ENCODE measurements around the gene RYR3. TPM values are rescaled to one million over a fixed set of nuclear protein-coding genes. Genes with fewer than 3 reads are reported as not detected.

RYR3 gene
- polyA plus RNA-seq, 1 donor (not counting 4 experiments of a cell fraction or from before 2014, with no cell fraction given): 0.04 TPM

DNA sequence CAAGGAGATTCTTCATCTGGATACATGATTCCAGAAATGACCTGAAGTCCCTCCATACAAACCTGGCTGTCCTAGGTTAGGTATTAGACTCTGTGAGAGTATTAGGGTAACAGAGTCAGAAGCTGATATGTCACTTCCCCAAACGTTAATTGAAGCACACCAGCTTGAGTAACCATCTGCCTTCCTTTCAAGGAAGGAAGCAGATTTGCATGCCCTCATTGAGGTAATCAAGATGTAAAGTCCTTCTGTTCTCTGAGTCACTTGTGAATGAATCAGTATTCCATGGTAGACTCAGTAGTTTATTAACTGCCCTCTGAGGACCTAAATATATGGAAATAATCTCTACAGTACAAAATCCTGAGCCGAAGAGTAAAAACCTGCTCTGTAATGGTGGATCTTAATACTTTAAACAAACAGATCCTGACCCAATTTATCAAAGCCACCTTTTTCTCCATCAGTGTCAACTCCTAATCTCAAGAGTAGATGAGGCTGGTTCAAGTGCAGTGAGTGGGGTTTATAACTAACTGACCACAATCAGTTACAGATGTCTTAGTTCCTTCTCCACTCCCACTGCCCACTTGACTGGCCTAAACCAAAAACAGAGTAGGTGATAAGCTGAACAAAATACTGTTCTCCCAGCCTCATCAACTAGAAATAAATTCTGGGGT lies 411.4 kb downstream of the RYR3 start:
- Histone ChIP-seq H3K36me3 (ENCODE audit: control insufficient read depth in 2 of 2, extremely low read depth in 1 of 2, insufficient read depth in 2 of 2, low read length in 2 of 2) (no peaks in the 10 kb centered on the region), H2AFZ (ENCODE audit: control insufficient read depth, low read length) (no peak overlapping the region), H3K4me3 (ENCODE audit: control insufficient read depth in 2 of 3, extremely low read depth in 1 of 3, insufficient read depth in 2 of 3, low read depth in 1 of 3, low read length in 3 of 3) (no peak overlapping the region), H4K20me1 (ENCODE audit: control insufficient read depth, extremely low read depth, insufficient read depth, low read length) (no peaks in the 10 kb centered on the region), H3K4me2 (ENCODE audit: control insufficient read depth, extremely low read depth, insufficient read depth, low read depth, low read length) (no peak overlapping the region), H3K27ac (ENCODE audit: control insufficient read depth, insufficient read depth, low read length) (no peak overlapping the region), H3K9me1 (ENCODE audit: control insufficient read depth, extremely low read depth, insufficient read depth, low read length) (no peaks in the 10 kb centered on the region), H3K4me1 (ENCODE audit: control insufficient read depth, extremely low read depth, insufficient read depth, low read length) (peaks cover 18% of the 10 kb centered on the region), H3K79me2 (ENCODE audit: control insufficient read depth, insufficient read depth, low read length) (no peaks in the 10 kb centered on the region), H3K27me3 (ENCODE audit: control insufficient read depth, extremely low read depth, insufficient read depth, low read length) (no peaks in the 10 kb centered on the region), H3K9ac (ENCODE audit: control insufficient read depth, extremely low read depth, insufficient read depth, low read length) (no peak overlapping the region), H3K9me3 (ENCODE audit: control insufficient read depth, low read depth, low read length) (no peaks in the 10 kb centered on the region)
- dilution Hi-C loops (cut with MboI; ENCODE audit: extremely low pct_ligation_motif_present, low sequenced_read_pairs): loop anchor here (25.0 kb wide), 1 partner anchor 485 kb away; no protein-coding TSS in a partner anchor
- TF ChIP-seq, protein P1, sequence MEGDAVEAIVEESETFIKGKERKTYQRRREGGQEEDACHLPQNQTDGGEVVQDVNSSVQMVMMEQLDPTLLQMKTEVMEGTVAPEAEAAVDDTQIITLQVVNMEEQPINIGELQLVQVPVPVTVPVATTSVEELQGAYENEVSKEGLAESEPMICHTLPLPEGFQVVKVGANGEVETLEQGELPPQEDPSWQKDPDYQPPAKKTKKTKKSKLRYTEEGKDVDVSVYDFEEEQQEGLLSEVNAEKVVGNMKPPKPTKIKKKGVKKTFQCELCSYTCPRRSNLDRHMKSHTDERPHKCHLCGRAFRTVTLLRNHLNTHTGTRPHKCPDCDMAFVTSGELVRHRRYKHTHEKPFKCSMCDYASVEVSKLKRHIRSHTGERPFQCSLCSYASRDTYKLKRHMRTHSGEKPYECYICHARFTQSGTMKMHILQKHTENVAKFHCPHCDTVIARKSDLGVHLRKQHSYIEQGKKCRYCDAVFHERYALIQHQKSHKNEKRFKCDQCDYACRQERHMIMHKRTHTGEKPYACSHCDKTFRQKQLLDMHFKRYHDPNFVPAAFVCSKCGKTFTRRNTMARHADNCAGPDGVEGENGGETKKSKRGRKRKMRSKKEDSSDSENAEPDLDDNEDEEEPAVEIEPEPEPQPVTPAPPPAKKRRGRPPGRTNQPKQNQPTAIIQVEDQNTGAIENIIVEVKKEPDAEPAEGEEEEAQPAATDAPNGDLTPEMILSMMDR (optimal IDR thresholded peaks at IDR 0.05 in 1 of 3, IDR thresholded peaks at IDR 0.05 in 1 of 3, conservative IDR thresholded peaks at IDR 0.05 in 1 of 3; ENCODE audit: extremely low read depth in 1 of 3, insufficient read depth in 2 of 3, low read length in 3 of 3): no peak
- TF ChIP-seq EZH2 (IDR thresholded peaks at IDR 0.05; ENCODE audit: low read length): no peak
- peak; percentile 91 for FAIRE-seq
- DNase-seq (ENCODE audit: low read depth, low spot score): peak; percentile 38

DNA sequence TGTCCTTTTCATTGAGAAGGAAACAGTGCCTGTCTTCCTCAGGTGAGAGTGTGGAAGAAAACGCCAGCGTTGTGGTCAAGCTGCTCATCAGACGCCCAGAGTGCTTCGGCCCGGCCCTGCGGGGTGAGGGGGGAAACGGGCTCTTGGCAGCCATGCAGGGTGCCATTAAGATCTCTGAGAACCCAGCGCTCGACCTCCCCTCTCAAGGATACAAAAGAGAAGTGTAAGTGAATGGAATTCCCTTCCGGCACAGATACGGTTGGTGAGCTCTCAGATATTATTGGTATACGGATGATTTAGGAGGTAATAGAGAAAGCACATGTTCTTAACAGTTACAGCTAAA lies 411.9 kb downstream of the RYR3 start:
- H2AFZ ChIP-seq (ENCODE audit: control insufficient read depth, low read length): no peak overlapping the region
- H3K27me3 ChIP-seq (ENCODE audit: control insufficient read depth, extremely low read depth, insufficient read depth, low read length): no peaks in the 10 kb centered on the region
- TF ChIP-seq EZH2 (IDR thresholded peaks at IDR 0.05; ENCODE audit: low read length): no peak
- TF ChIP-seq, protein P1 (optimal IDR thresholded peaks at IDR 0.05 in 1 of 3, IDR thresholded peaks at IDR 0.05 in 1 of 3, conservative IDR thresholded peaks at IDR 0.05 in 1 of 3; ENCODE audit: extremely low read depth in 1 of 3, insufficient read depth in 2 of 3, low read length in 3 of 3): no peak
- H3K36me3 ChIP-seq (ENCODE audit: control insufficient read depth in 2 of 2, extremely low read depth in 1 of 2, insufficient read depth in 2 of 2, low read length in 2 of 2): no peaks in the 10 kb centered on the region
- no peak for DNase-seq (ENCODE audit: low read depth, low spot score)
- no peak overlapping the region for H3K9ac ChIP-seq (ENCODE audit: control insufficient read depth, extremely low read depth, insufficient read depth, low read length)
- peaks cover 18% of the 10 kb centered on the region for H3K4me1 ChIP-seq (ENCODE audit: control insufficient read depth, extremely low read depth, insufficient read depth, low read length)
- H3K9me1 ChIP-seq (ENCODE audit: control insufficient read depth, extremely low read depth, insufficient read depth, low read length): no peaks in the 10 kb centered on the region
- H3K4me2 ChIP-seq (ENCODE audit: control insufficient read depth, extremely low read depth, insufficient read depth, low read depth, low read length): no peak overlapping the region
- H3K4me3 ChIP-seq (ENCODE audit: control insufficient read depth in 2 of 3, extremely low read depth in 1 of 3, insufficient read depth in 2 of 3, low read depth in 1 of 3, low read length in 3 of 3): no peak overlapping the region
- no peaks in the 10 kb centered on the region for H4K20me1 ChIP-seq (ENCODE audit: control insufficient read depth, extremely low read depth, insufficient read depth, low read length)
- H3K27ac ChIP-seq (ENCODE audit: control insufficient read depth, insufficient read depth, low read length): no peak overlapping the region
- no peaks in the 10 kb centered on the region for H3K79me2 ChIP-seq (ENCODE audit: control insufficient read depth, insufficient read depth, low read length)
- FAIRE-seq: no peak
- dilution Hi-C loops (cut with MboI; ENCODE audit: extremely low pct_ligation_motif_present, low sequenced_read_pairs): loop anchor here (25.0 kb wide), 1 partner anchor 485 kb away; no protein-coding TSS in a partner anchor
- H3K9me3 ChIP-seq (ENCODE audit: control insufficient read depth, low read depth, low read length): no peaks in the 10 kb centered on the region
